Ovary (tissue), 3 donors: Measurements from ENCODE around the gene DPYSL4.

Experiments used
- POLR2A ChIP-seq: fragments of 450-650 bp; IDR thresholded peaks from one replicate; pipeline ENCODE4 v1.6.1; 2017; ENCODE audit warnings: antibody characterized with exemption, mild to moderate bottlenecking, moderate library complexity
- TF ChIP-seq, protein P1 (sequence below), 3 donors: fragments of 450-650 bp in 2 of 3; fragments of 200-600 bp in 1 of 3; IDR thresholded peaks; one replicate each; pipeline versions ENCODE4 v1.5.1 to v1.8.0; 2016 to 2022; ENCODE audit warnings: antibody characterized with exemption in 3 of 3, mild to moderate bottlenecking in 1 of 3
- donor health status: DM: no; HTN: no; CAD: no.

GRCh38 chr10:132186488-132187429 is at the start of gene DPYSL4:
- no peak for TF ChIP-seq POLR2A
- TF ChIP-seq, protein P1, sequence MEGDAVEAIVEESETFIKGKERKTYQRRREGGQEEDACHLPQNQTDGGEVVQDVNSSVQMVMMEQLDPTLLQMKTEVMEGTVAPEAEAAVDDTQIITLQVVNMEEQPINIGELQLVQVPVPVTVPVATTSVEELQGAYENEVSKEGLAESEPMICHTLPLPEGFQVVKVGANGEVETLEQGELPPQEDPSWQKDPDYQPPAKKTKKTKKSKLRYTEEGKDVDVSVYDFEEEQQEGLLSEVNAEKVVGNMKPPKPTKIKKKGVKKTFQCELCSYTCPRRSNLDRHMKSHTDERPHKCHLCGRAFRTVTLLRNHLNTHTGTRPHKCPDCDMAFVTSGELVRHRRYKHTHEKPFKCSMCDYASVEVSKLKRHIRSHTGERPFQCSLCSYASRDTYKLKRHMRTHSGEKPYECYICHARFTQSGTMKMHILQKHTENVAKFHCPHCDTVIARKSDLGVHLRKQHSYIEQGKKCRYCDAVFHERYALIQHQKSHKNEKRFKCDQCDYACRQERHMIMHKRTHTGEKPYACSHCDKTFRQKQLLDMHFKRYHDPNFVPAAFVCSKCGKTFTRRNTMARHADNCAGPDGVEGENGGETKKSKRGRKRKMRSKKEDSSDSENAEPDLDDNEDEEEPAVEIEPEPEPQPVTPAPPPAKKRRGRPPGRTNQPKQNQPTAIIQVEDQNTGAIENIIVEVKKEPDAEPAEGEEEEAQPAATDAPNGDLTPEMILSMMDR (IDR thresholded peaks at IDR 0.05) = no peak
